Endodermal cell (in vitro differentiated cells): ENCODE results near the gene MYCBPAP. TPM values are rescaled to one million over a fixed set of nuclear protein-coding genes. Genes with fewer than 3 reads are reported as not detected.

Experiments used
- DNase-seq: peaks from one replicate; pipeline ENCODE4 v3.0.0-alpha.2; 2017
- H3K27ac ChIP-seq: 2 replicates; pipeline ENCODE4 v1.5.1; 2013; ENCODE audit warnings: mild to moderate bottlenecking, low read depth, low read length, moderate library complexity
- H3K27me3 ChIP-seq: 2 replicates; pipeline ENCODE4 v1.6.1; 2013; ENCODE audit warnings: mild to moderate bottlenecking, low read length, moderate library complexity; ENCODE audit not compliant: insufficient read depth, control insufficient read depth, poor library complexity, severe bottlenecking
- H3K36me3 ChIP-seq: 2 replicates; pipeline ENCODE4 v1.7.0; 2013; ENCODE audit warnings: mild to moderate bottlenecking, low read length, moderate library complexity; ENCODE audit not compliant: control insufficient read depth, insufficient read depth
- H3K4me1 ChIP-seq: one replicate; pipeline ENCODE4 v1.7.0; 2013; ENCODE audit warnings: low read length; ENCODE audit not compliant: control insufficient read depth, insufficient read depth
- H3K4me3 ChIP-seq: 2 replicates; pipeline ENCODE4 v1.5.1; 2013; ENCODE audit warnings: mild to moderate bottlenecking, low read length, moderate library complexity
- H3K9ac ChIP-seq: 2 replicates; pipeline ENCODE4 v1.6.1; 2013; ENCODE audit warnings: mild to moderate bottlenecking, low read length, moderate library complexity; ENCODE audit not compliant: poor library complexity, severe bottlenecking; ENCODE audit errors: extremely low read depth
- H3K9me3 ChIP-seq: 2 replicates; pipeline ENCODE4 v1.6.1; 2013; ENCODE audit warnings: mild to moderate bottlenecking, low read length, moderate library complexity; ENCODE audit not compliant: control insufficient read depth
- H3K27ac Mint-ChIP-seq: 2 replicates; pipeline ENCODE4 v1.8.0; 2020; ENCODE audit warnings: mixed read lengths
- H3K27me3 Mint-ChIP-seq: 2 replicates; pipeline ENCODE4 v1.8.0; 2021; ENCODE audit warnings: mild to moderate bottlenecking, mixed read lengths; ENCODE audit not compliant: insufficient read depth
- H3K36me3 Mint-ChIP-seq: 2 replicates; pipeline ENCODE4 v1.8.0; 2020; ENCODE audit warnings: low read depth, mixed read lengths
- H3K4me1 Mint-ChIP-seq: 2 replicates; pipeline ENCODE4 v1.8.0; 2020; ENCODE audit warnings: mixed read lengths
- H3K4me3 Mint-ChIP-seq: 2 replicates; pipeline ENCODE4 v1.8.0; 2020; ENCODE audit warnings: mild to moderate bottlenecking, moderate library complexity, mixed read lengths
- H3K9me3 Mint-ChIP-seq: 2 replicates; pipeline ENCODE4 v1.8.0; 2020; ENCODE audit warnings: mild to moderate bottlenecking, mixed read lengths
- CTCF ChIP-seq: fragments of 200-600 bp; sonication (generic); conservative IDR thresholded peaks from 2 replicates; pipeline ENCODE4 v1.5.0; 2021; ENCODE audit warnings: antibody characterized with exemption, mild to moderate bottlenecking
- WGBS, 2 experiments: methylation state at CpG; one replicate each; pipeline versions ENCODE4 v1.1.5 to v1.1.7; 2013; ENCODE audit warnings: missing lambda C conversion rate in 2 of 2, mixed read lengths in 1 of 2; ENCODE audit not compliant: insufficient coverage in 1 of 2, insufficient read length in 1 of 2; 5-methylcytosine and 5-hydroxymethylcytosine counted together
- total RNA-seq, 2 donors: library from RNA; stranded (reverse); fragmentation: NEBNext Ultra II Directional in 1 of 2; extraction: Animal tissue kit (Norgen Biotek cat#: 25700) in 1 of 2; gene quantifications; 2 replicates in 1 of 2; 3 replicates in 1 of 2; pipeline ENCODE4 v1.2.1, GENCODE V29; 2021

The MYCBPAP gene
- total RNA-seq, 2 donors from 2014 or later = 3.5 to 7.1 TPM

- WGBS, 2 experiments = 10 to 19% methylated on average over 12 to 17 of the region's 17 CpGs
- H3K4me3 ChIP-seq = no peak overlapping the region
- no peak overlapping the region for H3K27ac ChIP-seq
- H3K4me1 ChIP-seq = peaks cover 3% of the 10 kb centered on the region
- H3K9me3 ChIP-seq = no peaks in the 10 kb centered on the region
- Mint-ChIP-seq H3K27me3 (peaks cover 70% of the 10 kb centered on the region), H3K36me3 (no peaks in the 10 kb centered on the region), H3K9me3 (no peaks in the 10 kb centered on the region), H3K4me3 (peak overlapping the region; percentile 48), H3K27ac (no peak overlapping the region), H3K4me1 (peaks cover 14% of the 10 kb centered on the region)
- H3K9ac ChIP-seq = peak overlapping the region; percentile 11
- no peak for TF ChIP-seq CTCF
- H3K36me3 ChIP-seq = no peaks in the 10 kb centered on the region
- peaks cover 45% of the 10 kb centered on the region for H3K27me3 ChIP-seq
- DNase-seq = peak; percentile 74
These were observed 25.5 kb downstream of the MYCBPAP start for GRCh38 chr17:50533720-50534148.

GRCh38 chr17:50534222-50534978 lies 26.2 kb downstream of the MYCBPAP start:
- H3K4me1 ChIP-seq = peaks cover 3% of the 10 kb centered on the region
- H3K4me3 Mint-ChIP-seq = peak overlapping the region; percentile 48
- no peak overlapping the region for H3K9ac ChIP-seq
- no peak overlapping the region for H3K27ac ChIP-seq
- peaks cover 45% of the 10 kb centered on the region for H3K27me3 ChIP-seq
- TF ChIP-seq CTCF = peak; percentile 74
- H3K9me3 ChIP-seq = no peaks in the 10 kb centered on the region
- no peak overlapping the region for H3K27ac Mint-ChIP-seq
- WGBS, 2 experiments = 67 to 85% methylated on average over 10 to 24 of the region's 24 CpGs
- no peak overlapping the region for H3K4me3 ChIP-seq
- H3K27me3 Mint-ChIP-seq = peaks cover 64% of the 10 kb centered on the region
- no peaks in the 10 kb centered on the region for H3K36me3 Mint-ChIP-seq
- no peaks in the 10 kb centered on the region for H3K36me3 ChIP-seq
- DNase-seq = peak; percentile 86
- peaks cover 14% of the 10 kb centered on the region for H3K4me1 Mint-ChIP-seq
- no peaks in the 10 kb centered on the region for H3K9me3 Mint-ChIP-seq

GRCh38 chr17:50534979-50535326 lies 26.7 kb downstream of the MYCBPAP start:
- Mint-ChIP-seq H3K27ac (no peak overlapping the region), H3K36me3 (no peaks in the 10 kb centered on the region), H3K9me3 (no peaks in the 10 kb centered on the region), H3K4me1 (peaks cover 14% of the 10 kb centered on the region), H3K4me3 (no peak overlapping the region), H3K27me3 (peaks cover 60% of the 10 kb centered on the region)
- TF ChIP-seq CTCF = no peak
- no peaks in the 10 kb centered on the region for H3K9me3 ChIP-seq
- H3K36me3 ChIP-seq = no peaks in the 10 kb centered on the region
- WGBS, 2 experiments = 88 to 90% methylated on average over 2 of the region's 2 CpGs
- H3K27ac ChIP-seq = no peak overlapping the region
- DNase-seq = no peak
- H3K27me3 ChIP-seq = peaks cover 45% of the 10 kb centered on the region
- H3K9ac ChIP-seq = no peak overlapping the region
- no peak overlapping the region for H3K4me3 ChIP-seq
- peaks cover 3% of the 10 kb centered on the region for H3K4me1 ChIP-seq
